Measurements from ENCODE around the gene ZNF830. TPM values are rescaled to one million over a fixed set of nuclear protein-coding genes. Genes with fewer than 3 reads are reported as not detected.
A peak's percentile ranks its signal among the peaks of the same experiment; 100 is the strongest.
"Not testable (repeated sequence)": the region's sequence is repeated elsewhere in the genome, so short reads cannot be mapped to it uniquely, and the experiment has no call there.

The ZNF830 gene
- 22.4 and 25.4 TPM in 2 replicates for total RNA-seq (2014; rRNA removed; shearing (Covaris generic))

GRCh38 chr17:34961093-34961911 is at the start of gene ZNF830, which contains the start of gene CCT6B:
Gene ZNF830, plus strand, starts transcription at chr17:34961540. Its CDS starts 27 bp downstream, at chr17:34961567.
Gene CCT6B, minus strand, starts transcription at chr17:34961460. Its CDS starts 67 bp downstream, at chr17:34961393.
- Histone ChIP-seq H3K27ac (peak within 1 kb of the TSS; percentile 88), H3K4me3 (peak within 1 kb of the TSS; percentile 96), H3K36me3 (peaks cover 18% of the 10 kb centered on the region), H3K9me3 (replicated peaks) (no peaks in the 10 kb centered on the region), H3K4me1 (no peaks in the 10 kb centered on the region), H3K27me3 (no peaks in the 10 kb centered on the region)
- DNase-seq: peak; percentile 93 to 97

GRCh38 chr17:34913001-34913400 is 48.3 kb upstream of the ZNF830 start:
- H3K27ac ChIP-seq: no peak overlapping the region
- DNase-seq: no peak
- no peaks in the 10 kb centered on the region; the same call in 1 of the 2 replicates for H3K27me3 ChIP-seq
- H3K4me1 ChIP-seq: no peaks in the 10 kb centered on the region
- no peaks in the 10 kb centered on the region for H3K9me3 ChIP-seq (replicated peaks)
- no peaks in the 10 kb centered on the region for H3K36me3 ChIP-seq
- H3K4me3 ChIP-seq: no peak overlapping the region

GRCh38 chr17:34916120-34916519 is 45.2 kb upstream of the ZNF830 start:
- H3K9me3 ChIP-seq (replicated peaks): no peaks in the 10 kb centered on the region
- no peak overlapping the region for H3K27ac ChIP-seq
- no peak for DNase-seq
- no peak overlapping the region for H3K4me3 ChIP-seq
- H3K4me1 ChIP-seq: no peaks in the 10 kb centered on the region
- H3K36me3 ChIP-seq: no peaks in the 10 kb centered on the region
- no peaks in the 10 kb centered on the region; the same call in 1 of the 2 replicates for H3K27me3 ChIP-seq

GRCh38 chr17:34917381-34917780 is 44.0 kb upstream of the ZNF830 start:
- no peaks in the 10 kb centered on the region for H3K36me3 ChIP-seq
- H3K27me3 ChIP-seq: no peaks in the 10 kb centered on the region; the same call in 1 of the 2 replicates
- no peaks in the 10 kb centered on the region for H3K4me1 ChIP-seq
- H3K9me3 ChIP-seq (replicated peaks): no peaks in the 10 kb centered on the region
- DNase-seq: no peak
- H3K4me3 ChIP-seq: no peak overlapping the region
- H3K27ac ChIP-seq: no peak overlapping the region

- Histone ChIP-seq H3K4me3 (no peak overlapping the region), H3K4me1 (no peaks in the 10 kb centered on the region), H3K27me3 (no peaks in the 10 kb centered on the region; the same call in 1 of the 2 replicates), H3K9me3 (replicated peaks) (no peaks in the 10 kb centered on the region), H3K27ac (no peak overlapping the region), H3K36me3 (no peaks in the 10 kb centered on the region)
- DNase-seq: no peak
Observed at GRCh38 chr17:34920676-34921075, 40.7 kb upstream of the ZNF830 start.

- Histone ChIP-seq H3K36me3 (no peaks in the 10 kb centered on the region), H3K27me3 (no peaks in the 10 kb centered on the region; the same call in 1 of the 2 replicates), H3K27ac (no peak overlapping the region), H3K9me3 (replicated peaks) (no peaks in the 10 kb centered on the region), H3K4me3 (no peak overlapping the region), H3K4me1 (no peaks in the 10 kb centered on the region)
- no peak for DNase-seq
Observed at GRCh38 chr17:34926661-34927060, 34.7 kb upstream of the ZNF830 start.

- Histone ChIP-seq H3K27me3 (peaks cover 6% of the 10 kb centered on the region; the same call in 1 of the 2 replicates), H3K36me3 (no peaks in the 10 kb centered on the region), H3K9me3 (replicated peaks) (no peaks in the 10 kb centered on the region), H3K4me1 (no peaks in the 10 kb centered on the region), H3K27ac (no peak overlapping the region), H3K4me3 (no peak overlapping the region)
- DNase-seq: no peak
Observed at GRCh38 chr17:34930283-34930682, 31.1 kb upstream of the ZNF830 start.

GRCh38 chr17:34950780-34951179 is 10.6 kb upstream of the ZNF830 start:
- not testable (repeated sequence) for H3K4me1 ChIP-seq; H3K9me3 ChIP-seq (replicated peaks); H3K27ac ChIP-seq; H3K27me3 ChIP-seq; H3K4me3 ChIP-seq; H3K36me3 ChIP-seq; DNase-seq

GRCh38 chr17:34958438-34958837 is 2.9 kb upstream of the ZNF830 start:
- H3K27ac ChIP-seq: no peak overlapping the region
- no peak overlapping the region for H3K4me3 ChIP-seq
- no peaks in the 10 kb centered on the region for H3K4me1 ChIP-seq
- no peaks in the 10 kb centered on the region for H3K9me3 ChIP-seq (replicated peaks)
- DNase-seq: no peak
- H3K36me3 ChIP-seq: peaks cover 3% of the 10 kb centered on the region; the same call in 1 of the 2 replicates
- H3K27me3 ChIP-seq: no peaks in the 10 kb centered on the region

GRCh38 chr17:34974179-34974578 is 12.8 kb downstream of the ZNF830 start:
- H3K27me3 ChIP-seq: no peaks in the 10 kb centered on the region
- 0 out of 2 replicates have a peak, but pooled peaks cover under 1% of the 10 kb centered on the region for H3K4me1 ChIP-seq
- H3K36me3 ChIP-seq: no peaks in the 10 kb centered on the region
- no peaks in the 10 kb centered on the region for H3K9me3 ChIP-seq (replicated peaks)
- no peak for DNase-seq
- H3K4me3 ChIP-seq: no peak overlapping the region
- no peak overlapping the region for H3K27ac ChIP-seq

GRCh38 chr17:34974794-34975785 is 13.8 kb downstream of the ZNF830 start:
- Histone ChIP-seq H3K9me3 (replicated peaks) (no peaks in the 10 kb centered on the region), H3K4me3 (no peak overlapping the region), H3K4me1 (0 out of 2 replicates have a peak, but pooled peaks cover 3% of the 10 kb centered on the region), H3K27me3 (no peaks in the 10 kb centered on the region), H3K27ac (no peak overlapping the region), H3K36me3 (no peaks in the 10 kb centered on the region)
- DNase-seq: no peak

GRCh38 chr17:34979153-34979552 is 17.8 kb downstream of the ZNF830 start:
- H3K4me1 ChIP-seq: 0 out of 2 replicates have a peak, but pooled peaks cover 5% of the 10 kb centered on the region
- H3K27ac ChIP-seq: no peak overlapping the region
- no peaks in the 10 kb centered on the region for H3K27me3 ChIP-seq
- peak overlapping the region; percentile 90 for H3K4me3 ChIP-seq
- no peaks in the 10 kb centered on the region for H3K9me3 ChIP-seq (replicated peaks)
- peaks cover 7% of the 10 kb centered on the region for H3K36me3 ChIP-seq
- no peak for DNase-seq

- 0 out of 2 replicates have a peak, but pooled peaks cover 5% of the 10 kb centered on the region for H3K4me1 ChIP-seq
- no peaks in the 10 kb centered on the region for H3K9me3 ChIP-seq (replicated peaks)
- H3K27me3 ChIP-seq: no peaks in the 10 kb centered on the region
- H3K36me3 ChIP-seq: peaks cover 8% of the 10 kb centered on the region
- peak in 1 of 2 experiments; percentile 38 for DNase-seq
- H3K27ac ChIP-seq: peak overlapping the region; percentile 95
- H3K4me3 ChIP-seq: peak overlapping the region; percentile 90
Observed at GRCh38 chr17:34979650-34980352, 18.5 kb downstream of the ZNF830 start.

GRCh38 chr17:34980353-34980680 is 19.0 kb downstream of the ZNF830 start, which contains the start of gene LIG3:
Gene LIG3, plus strand, starts transcription at chr17:34980512. Its CDS starts 2,494 bp downstream, at chr17:34983006.
- no peaks in the 10 kb centered on the region for H3K9me3 ChIP-seq (replicated peaks)
- DNase-seq: peak; percentile 96
- H3K4me3 ChIP-seq: peak within 1 kb of the TSS; percentile 90
- H3K36me3 ChIP-seq: peaks cover 8% of the 10 kb centered on the region
- peak within 1 kb of the TSS; percentile 95 for H3K27ac ChIP-seq
- H3K4me1 ChIP-seq: 0 out of 2 replicates have a peak, but pooled peaks cover 5% of the 10 kb centered on the region
- H3K27me3 ChIP-seq: no peaks in the 10 kb centered on the region
